ENCODE data around the gene DOCK4.

Gene DOCK4

DNA sequence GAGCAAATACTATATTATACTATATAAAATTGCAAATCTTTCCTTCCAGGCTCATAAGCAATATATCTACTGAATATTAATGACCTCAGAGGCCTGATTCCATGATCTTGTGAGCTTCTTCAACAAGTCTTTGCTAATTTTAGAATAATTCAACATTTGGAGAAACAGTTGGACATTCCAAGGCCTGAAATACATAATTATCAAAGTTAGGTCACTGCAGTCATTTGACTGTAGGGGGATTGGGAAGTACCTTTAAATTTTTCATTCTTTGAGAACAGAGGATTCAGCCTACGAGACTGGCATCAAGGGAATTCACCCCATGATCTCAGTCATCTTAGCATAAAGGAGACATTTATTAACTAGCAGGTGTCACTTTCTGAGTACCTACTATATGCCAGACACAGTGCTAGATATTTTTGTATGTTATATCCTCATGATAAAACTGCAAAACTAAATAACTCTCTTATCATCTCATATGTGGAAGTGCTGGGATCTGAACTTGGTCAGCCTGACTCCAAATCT is 85.4 kb downstream of the DOCK4 start:
- no peaks in the 10 kb centered on the region for H3K27me3 Mint-ChIP-seq
- H3K9me3 Mint-ChIP-seq = no peaks in the 10 kb centered on the region
- no peaks in the 10 kb centered on the region for H3K36me3 Mint-ChIP-seq (ENCODE audit: low read depth)
- no peak overlapping the region for H3K27ac Mint-ChIP-seq
- intact Hi-C loops (cut with micrococcal nuclease) = no loop called here
- peaks cover 55% of the 10 kb centered on the region for H3K4me1 Mint-ChIP-seq (ENCODE audit: low read depth)
- no peak overlapping the region for H3K4me3 Mint-ChIP-seq

DNA sequence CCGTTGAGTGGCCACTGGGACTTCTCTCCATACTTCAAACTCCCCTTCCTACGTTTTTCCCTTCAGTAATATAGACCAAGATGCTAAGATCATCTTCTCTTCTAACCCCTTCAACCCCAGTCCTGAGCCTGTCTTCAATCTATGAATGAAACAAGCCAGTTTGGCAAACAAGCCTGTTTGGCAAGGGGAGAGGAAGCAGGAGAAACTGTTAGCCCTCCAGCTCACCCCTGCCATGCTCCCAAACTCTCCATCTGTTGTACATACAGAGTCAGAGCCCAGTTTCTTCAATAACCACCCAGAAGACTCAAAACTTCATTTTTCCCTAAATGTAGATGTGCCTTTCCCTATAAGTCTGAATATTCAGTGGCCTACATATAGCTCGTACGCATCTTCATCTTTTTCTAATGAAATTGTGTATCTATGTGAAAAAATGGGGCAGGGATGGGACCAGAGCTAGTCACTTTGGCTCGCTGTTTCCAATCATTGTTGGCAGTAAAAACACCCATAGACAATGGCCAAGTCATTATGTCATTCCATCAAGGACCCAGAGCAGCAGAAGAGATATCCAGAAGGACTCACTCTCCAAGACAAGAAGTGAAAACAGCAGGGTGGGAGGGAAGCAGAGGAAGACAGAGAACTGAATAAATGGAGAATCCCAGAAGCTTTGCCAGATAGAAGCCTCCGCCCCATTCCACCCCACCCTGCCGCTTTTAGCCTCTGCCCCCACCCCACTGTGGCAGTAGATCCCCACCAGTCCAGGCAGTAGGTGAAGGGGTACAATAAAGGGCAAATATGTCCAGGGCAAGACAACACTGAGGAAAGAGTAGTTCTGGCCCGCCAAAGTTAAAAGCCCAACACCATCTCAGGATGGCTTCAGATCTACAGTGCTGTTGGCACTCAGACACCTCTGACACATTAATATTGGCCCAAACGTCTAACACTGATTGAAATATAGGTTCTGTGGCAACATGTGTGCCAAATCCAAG is 87.3 kb downstream of the DOCK4 start:
- intact Hi-C loops (cut with micrococcal nuclease) = no loop called here
- Mint-ChIP-seq H3K4me3 (no peak overlapping the region), H3K27ac (peak overlapping the region; percentile 9), H3K9me3 (no peaks in the 10 kb centered on the region), H3K4me1 (ENCODE audit: low read depth) (peaks cover 51% of the 10 kb centered on the region), H3K27me3 (no peaks in the 10 kb centered on the region), H3K36me3 (ENCODE audit: low read depth) (no peaks in the 10 kb centered on the region)

DNA sequence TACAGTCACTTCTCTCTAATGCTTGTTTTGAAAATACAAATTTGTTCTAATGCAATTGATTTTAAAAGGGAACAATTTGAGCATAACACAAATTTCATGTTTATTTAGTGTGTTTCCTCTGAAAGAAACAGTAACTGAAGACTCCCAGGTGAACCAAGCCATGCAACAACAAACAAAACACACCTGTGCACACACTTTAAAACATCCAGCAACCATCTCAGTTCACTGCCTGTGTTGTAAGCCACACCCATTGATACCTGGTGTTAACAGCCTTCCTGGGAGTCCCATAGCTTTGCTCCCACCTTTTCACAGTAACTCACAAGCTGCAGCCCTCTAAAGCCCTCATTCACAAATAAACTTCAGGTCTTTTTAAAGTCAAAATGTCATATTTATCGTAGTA is 89.3 kb downstream of the DOCK4 start:
- peaks cover 47% of the 10 kb centered on the region for H3K4me1 Mint-ChIP-seq (ENCODE audit: low read depth)
- H3K27ac Mint-ChIP-seq = peak overlapping the region; percentile 9
- H3K4me3 Mint-ChIP-seq = no peak overlapping the region
- H3K36me3 Mint-ChIP-seq (ENCODE audit: low read depth) = no peaks in the 10 kb centered on the region
- no peaks in the 10 kb centered on the region for H3K9me3 Mint-ChIP-seq
- no peaks in the 10 kb centered on the region for H3K27me3 Mint-ChIP-seq
- intact Hi-C loops (cut with micrococcal nuclease) = no loop called here

DNA sequence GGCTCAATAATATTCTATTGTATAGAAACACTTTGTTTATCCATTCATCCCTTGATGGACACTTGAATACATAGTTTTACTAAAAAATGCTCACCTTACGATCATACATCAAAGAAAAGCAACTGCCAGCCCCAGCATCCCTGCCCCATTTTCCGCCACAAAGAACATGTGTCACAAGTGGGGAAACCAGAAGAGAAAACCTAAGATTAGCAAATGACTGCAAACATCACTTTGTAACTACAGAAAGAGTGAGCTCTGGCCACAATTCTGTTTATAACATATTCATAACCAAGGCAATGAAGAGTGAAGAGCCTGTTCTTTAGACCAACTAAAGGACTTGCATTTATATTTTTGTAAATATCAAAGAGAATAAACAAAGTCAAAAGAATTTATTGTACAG is 89.8 kb downstream of the DOCK4 start:
- peaks cover 50% of the 10 kb centered on the region for H3K4me1 Mint-ChIP-seq (ENCODE audit: low read depth)
- no peak overlapping the region for H3K4me3 Mint-ChIP-seq
- H3K9me3 Mint-ChIP-seq = no peaks in the 10 kb centered on the region
- H3K36me3 Mint-ChIP-seq (ENCODE audit: low read depth) = no peaks in the 10 kb centered on the region
- no peaks in the 10 kb centered on the region for H3K27me3 Mint-ChIP-seq
- H3K27ac Mint-ChIP-seq = no peak overlapping the region
- intact Hi-C loops (cut with micrococcal nuclease) = no loop called here

DNA sequence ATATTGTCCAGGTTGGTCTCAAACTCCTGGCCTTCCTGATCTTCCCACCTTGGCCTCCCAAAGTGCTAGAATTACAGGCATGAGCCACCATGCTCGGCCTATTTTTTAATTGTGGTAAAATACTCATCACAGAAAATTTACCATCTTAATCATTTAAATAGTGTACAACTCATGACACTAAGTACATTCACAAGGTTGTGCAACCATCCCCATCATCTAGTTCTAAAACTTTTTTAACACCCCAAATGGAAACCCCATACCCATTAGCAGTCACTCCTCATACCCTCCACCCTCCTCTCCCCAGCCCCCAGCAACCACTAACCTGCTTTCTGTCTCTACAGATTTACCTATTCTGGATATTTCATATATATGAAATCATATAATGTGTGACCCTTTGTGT is 90.3 kb downstream of the DOCK4 start:
- intact Hi-C loops (cut with micrococcal nuclease) = no loop called here
- H3K27ac Mint-ChIP-seq = no peak overlapping the region
- no peaks in the 10 kb centered on the region for H3K9me3 Mint-ChIP-seq
- H3K36me3 Mint-ChIP-seq (ENCODE audit: low read depth) = no peaks in the 10 kb centered on the region
- no peak overlapping the region for H3K4me3 Mint-ChIP-seq
- peaks cover 50% of the 10 kb centered on the region for H3K4me1 Mint-ChIP-seq (ENCODE audit: low read depth)
- H3K27me3 Mint-ChIP-seq = no peaks in the 10 kb centered on the region

DNA sequence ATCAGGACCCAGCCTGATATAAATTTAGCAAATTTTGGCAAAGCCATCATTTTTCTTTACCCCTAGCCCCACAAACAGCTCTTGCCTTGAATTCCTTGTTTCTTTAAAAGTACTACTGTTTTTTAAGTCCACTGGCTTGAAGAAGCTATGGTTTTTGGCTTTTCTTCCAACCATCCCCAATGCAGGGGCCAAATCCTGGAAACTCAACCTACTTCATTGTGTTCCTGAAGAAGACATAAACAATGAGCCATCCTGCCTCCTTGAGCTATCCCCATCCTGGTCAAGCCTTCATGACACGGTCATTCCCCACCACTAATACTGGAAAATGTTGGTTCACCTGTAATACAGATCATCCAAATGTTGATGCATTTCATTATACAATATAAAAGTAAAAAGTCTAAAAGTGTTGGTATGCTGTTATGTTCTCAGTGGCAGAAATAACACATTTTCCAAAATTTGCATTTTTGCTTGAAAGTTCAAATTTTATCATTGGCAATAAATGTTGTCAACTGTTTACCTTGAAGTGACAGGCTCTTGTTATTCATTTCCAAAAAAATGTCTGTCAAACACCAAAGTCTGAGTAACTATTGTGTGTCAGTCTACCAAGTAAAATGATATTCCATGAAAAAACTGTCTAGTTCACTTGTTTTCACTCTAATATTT is 92.2 kb downstream of the DOCK4 start:
- H3K36me3 Mint-ChIP-seq (ENCODE audit: low read depth) = no peaks in the 10 kb centered on the region
- intact Hi-C loops (cut with micrococcal nuclease) = loop anchor here (2.0 kb wide), 2 partner anchors 33 to 93 kb away; partner anchors contain the start of genes DOCK4 and ZNF277
- no peak overlapping the region for H3K27ac Mint-ChIP-seq
- no peaks in the 10 kb centered on the region for H3K9me3 Mint-ChIP-seq
- no peak overlapping the region for H3K4me3 Mint-ChIP-seq
- peaks cover 50% of the 10 kb centered on the region for H3K4me1 Mint-ChIP-seq (ENCODE audit: low read depth)
- H3K27me3 Mint-ChIP-seq = no peaks in the 10 kb centered on the region

DNA sequence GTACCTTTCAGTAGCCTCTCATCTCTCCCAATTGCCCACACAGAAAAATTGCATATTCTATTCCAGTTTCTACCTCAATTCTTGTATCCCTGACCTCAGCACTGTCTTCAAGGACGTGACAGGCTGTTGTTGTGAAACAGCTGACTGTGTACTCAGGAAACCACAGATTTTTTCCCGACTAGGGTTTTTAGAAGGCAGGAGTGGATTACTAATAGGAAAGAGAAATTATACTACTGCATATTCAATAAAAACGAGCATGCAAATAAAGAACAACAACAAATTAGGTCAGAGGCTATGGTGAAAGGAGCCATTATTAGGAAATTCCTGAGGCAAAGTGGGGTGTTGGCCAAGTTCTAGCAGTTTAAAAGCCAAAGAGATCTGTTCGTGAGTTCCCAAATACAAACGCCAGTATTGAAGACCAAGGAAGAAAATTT is 93.4 kb downstream of the DOCK4 start:
- H3K9me3 Mint-ChIP-seq = no peaks in the 10 kb centered on the region
- intact Hi-C loops (cut with micrococcal nuclease) = loop anchor here (2.0 kb wide), 2 partner anchors 32 to 94 kb away; partner anchors contain the start of genes DOCK4 and ZNF277
- peak overlapping the region; percentile 65 for H3K4me3 Mint-ChIP-seq
- H3K36me3 Mint-ChIP-seq (ENCODE audit: low read depth) = no peaks in the 10 kb centered on the region
- no peaks in the 10 kb centered on the region for H3K27me3 Mint-ChIP-seq
- H3K27ac Mint-ChIP-seq = peak overlapping the region; percentile 90
- H3K4me1 Mint-ChIP-seq (ENCODE audit: low read depth) = peaks cover 45% of the 10 kb centered on the region

DNA sequence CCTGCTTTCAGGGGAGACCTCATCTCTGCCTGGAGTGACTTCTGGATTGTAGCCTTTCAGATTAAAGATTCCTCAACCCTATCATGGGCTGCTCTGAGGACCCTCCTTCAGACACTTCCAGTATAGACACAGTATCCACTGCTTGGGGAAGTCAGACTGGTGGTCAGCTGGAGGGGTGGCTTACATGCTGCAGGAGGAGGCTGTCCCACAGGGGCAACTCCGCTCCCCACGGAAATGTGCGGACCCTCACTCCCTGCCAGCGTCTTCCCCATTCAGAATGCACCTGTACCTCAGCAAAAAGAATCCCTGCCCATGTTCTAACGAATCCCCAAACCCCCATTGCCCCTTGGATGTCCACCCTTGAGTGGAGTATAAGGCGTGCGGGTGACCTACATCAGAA is 95.5 kb downstream of the DOCK4 start:
- H3K27ac Mint-ChIP-seq = peak overlapping the region; percentile 90
- H3K4me1 Mint-ChIP-seq (ENCODE audit: low read depth) = peaks cover 49% of the 10 kb centered on the region
- H3K27me3 Mint-ChIP-seq = no peaks in the 10 kb centered on the region
- H3K36me3 Mint-ChIP-seq (ENCODE audit: low read depth) = no peaks in the 10 kb centered on the region
- intact Hi-C loops (cut with micrococcal nuclease) = no loop called here
- no peak overlapping the region for H3K4me3 Mint-ChIP-seq
- no peaks in the 10 kb centered on the region for H3K9me3 Mint-ChIP-seq

DNA sequence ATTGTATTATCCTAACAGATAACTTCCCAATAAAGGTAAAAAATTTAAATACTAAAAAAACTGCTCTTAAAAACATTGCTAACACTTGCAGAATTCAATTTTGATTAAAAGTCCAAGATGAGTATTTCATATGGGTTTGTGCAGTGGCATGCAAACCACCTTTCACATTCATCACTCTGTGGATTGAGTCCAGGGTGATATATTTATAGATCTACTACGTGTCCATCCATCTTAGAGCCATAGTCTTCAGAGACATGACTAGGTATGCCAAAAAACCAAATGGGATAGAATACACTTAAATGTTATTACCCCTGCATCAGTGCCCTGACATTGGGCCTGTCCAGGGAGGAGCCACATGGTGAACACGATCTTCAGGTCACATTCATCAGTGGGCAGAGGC is 96.0 kb downstream of the DOCK4 start:
- no peaks in the 10 kb centered on the region for H3K27me3 Mint-ChIP-seq

DNA sequence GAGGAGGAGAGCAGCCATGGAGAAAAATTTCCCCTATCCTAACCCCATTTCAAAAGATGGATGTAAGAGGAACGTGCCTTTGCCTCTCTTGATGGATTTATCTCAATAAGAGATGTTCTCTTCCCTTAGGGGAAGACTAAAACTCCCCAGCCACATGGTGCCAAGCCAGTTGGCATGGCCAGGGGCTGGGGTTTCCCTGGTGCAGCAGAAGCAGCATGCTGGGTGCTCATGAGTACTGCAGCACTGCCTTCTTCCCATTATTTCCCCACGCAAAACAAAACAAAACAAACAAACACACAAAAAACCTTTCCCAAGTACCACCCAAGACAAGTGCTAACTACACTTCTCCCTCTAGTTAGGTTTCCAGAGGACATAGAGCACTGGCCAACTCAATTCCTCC is 97.2 kb downstream of the DOCK4 start:
- Mint-ChIP-seq H3K36me3 (ENCODE audit: low read depth) (no peaks in the 10 kb centered on the region), H3K4me1 (ENCODE audit: low read depth) (peaks cover 60% of the 10 kb centered on the region), H3K27me3 (no peaks in the 10 kb centered on the region), H3K27ac (peak overlapping the region; percentile 20), H3K4me3 (no peak overlapping the region), H3K9me3 (no peaks in the 10 kb centered on the region)
- intact Hi-C loops (cut with micrococcal nuclease) = no loop called here

More for the DNA sequence above, 96.0 kb downstream of the DOCK4 start:
- intact Hi-C loops (cut with micrococcal nuclease) = no loop called here
- Mint-ChIP-seq H3K4me1 (ENCODE audit: low read depth) (peaks cover 53% of the 10 kb centered on the region), H3K4me3 (no peak overlapping the region), H3K36me3 (ENCODE audit: low read depth) (no peaks in the 10 kb centered on the region), H3K9me3 (no peaks in the 10 kb centered on the region), H3K27ac (no peak overlapping the region)

DNA sequence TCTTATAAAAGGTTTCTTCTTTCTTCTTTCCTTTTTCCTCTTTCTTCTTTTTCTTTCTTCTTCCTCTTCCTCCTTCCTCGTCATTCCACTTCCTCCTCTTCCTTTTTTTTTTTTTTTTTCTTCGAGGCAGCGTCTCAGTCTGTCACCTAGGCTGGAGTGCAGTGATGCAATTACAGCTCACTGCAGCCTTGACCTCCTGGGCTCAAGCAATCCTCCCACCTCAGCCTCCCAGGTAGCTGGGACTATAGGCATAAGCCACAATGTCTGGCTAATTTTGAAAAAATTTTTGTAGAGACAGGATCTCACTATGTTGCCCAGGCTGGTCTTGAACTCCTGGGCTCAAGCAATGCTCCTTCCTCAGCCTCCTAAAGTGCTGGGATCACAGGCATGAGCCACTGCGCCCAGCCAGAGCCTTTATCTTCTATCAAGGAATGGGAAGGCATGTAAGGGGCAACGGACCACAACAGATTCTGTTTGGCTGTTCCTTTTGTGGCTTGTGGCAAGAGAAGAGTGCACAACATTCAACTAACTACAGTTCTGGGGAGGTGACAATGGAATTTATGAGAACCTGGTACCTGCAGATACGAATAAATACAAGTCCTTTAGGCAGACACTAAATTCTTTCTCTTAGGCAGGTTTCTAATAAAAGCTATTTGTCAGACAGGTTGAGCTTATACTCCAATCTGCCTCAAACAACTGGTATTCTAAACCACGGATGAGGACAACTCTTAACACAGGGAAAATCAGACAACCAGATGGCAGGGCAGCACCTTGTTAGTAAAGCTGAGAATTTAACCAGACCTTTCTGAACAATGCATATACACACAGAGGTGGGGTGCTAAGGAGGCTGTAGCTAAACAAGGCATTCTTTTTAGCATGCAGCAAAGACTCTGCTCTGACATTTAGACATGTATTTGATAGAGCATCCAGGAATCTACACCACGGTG is 100.3 kb downstream of the DOCK4 start:
- peaks cover 43% of the 10 kb centered on the region for H3K4me1 Mint-ChIP-seq (ENCODE audit: low read depth)
- intact Hi-C loops (cut with micrococcal nuclease) = no loop called here
- peaks cover 10% of the 10 kb centered on the region for H3K36me3 Mint-ChIP-seq (ENCODE audit: low read depth)
- H3K27me3 Mint-ChIP-seq = no peaks in the 10 kb centered on the region
- H3K4me3 Mint-ChIP-seq = no peak overlapping the region
- H3K27ac Mint-ChIP-seq = peak overlapping the region; percentile 33
- peaks cover 6% of the 10 kb centered on the region for H3K9me3 Mint-ChIP-seq

DNA sequence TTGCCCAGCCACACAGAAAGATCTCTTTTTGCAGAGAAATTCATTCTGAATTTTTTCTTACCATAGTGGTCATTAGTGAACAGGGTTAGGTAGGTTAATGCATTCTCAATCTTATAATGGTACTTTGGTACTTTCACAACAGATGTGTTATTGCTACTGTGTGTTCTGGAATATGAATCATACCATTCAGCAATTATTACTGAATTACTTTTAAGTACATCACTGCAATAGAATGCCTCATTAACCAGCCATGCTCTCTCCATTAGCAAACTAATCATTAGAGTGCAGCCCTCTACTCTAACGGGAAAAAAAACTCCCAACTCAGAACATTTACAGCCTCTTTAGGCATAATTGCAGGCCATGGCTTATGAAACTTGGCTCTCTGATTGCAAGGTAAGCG is 102.1 kb downstream of the DOCK4 start:
- H3K27me3 Mint-ChIP-seq = no peaks in the 10 kb centered on the region
- H3K27ac Mint-ChIP-seq = no peak overlapping the region
- intact Hi-C loops (cut with micrococcal nuclease) = no loop called here
- no peak overlapping the region for H3K4me3 Mint-ChIP-seq
- peaks cover 37% of the 10 kb centered on the region for H3K4me1 Mint-ChIP-seq (ENCODE audit: low read depth)
- H3K9me3 Mint-ChIP-seq = peaks cover 6% of the 10 kb centered on the region
- peaks cover 10% of the 10 kb centered on the region for H3K36me3 Mint-ChIP-seq (ENCODE audit: low read depth)

DNA sequence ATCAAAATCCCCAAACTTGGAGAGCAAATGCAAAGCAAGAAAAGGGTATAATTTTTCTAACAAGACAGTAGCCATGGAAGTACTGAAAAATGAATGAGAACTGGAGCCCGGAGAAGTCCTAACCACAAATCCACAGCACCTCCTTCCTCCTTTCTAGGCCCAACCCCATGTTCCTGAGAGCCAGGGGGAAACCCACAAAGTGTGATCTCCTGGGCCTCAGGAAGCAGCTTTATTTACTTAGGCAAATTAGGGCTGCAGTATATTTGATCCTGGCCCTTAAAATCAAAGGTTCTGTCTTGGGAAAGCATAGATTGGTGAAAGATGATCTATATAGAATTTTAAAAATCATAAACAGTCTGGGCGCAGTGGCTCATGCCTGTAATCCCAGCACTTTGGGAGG is 103.0 kb downstream of the DOCK4 start:
- no peak overlapping the region for H3K27ac Mint-ChIP-seq
- H3K27me3 Mint-ChIP-seq = no peaks in the 10 kb centered on the region
- peaks cover 34% of the 10 kb centered on the region for H3K4me1 Mint-ChIP-seq (ENCODE audit: low read depth)
- H3K9me3 Mint-ChIP-seq = peaks cover 6% of the 10 kb centered on the region
- peaks cover 10% of the 10 kb centered on the region for H3K36me3 Mint-ChIP-seq (ENCODE audit: low read depth)
- intact Hi-C loops (cut with micrococcal nuclease) = no loop called here
- no peak overlapping the region for H3K4me3 Mint-ChIP-seq
